HG03039 (cell line): ENCODE results near the gene CYSRT1.

Source experiments
- ATAC-seq: cut with Tn5 transposase; IDR thresholded peaks from one replicate; pipeline ENCODE4 v1.9.1; 2021; ENCODE audit warnings: mild to moderate bottlenecking, moderate library complexity; ENCODE audit not compliant: unreplicated experiment

Gene CYSRT1

GRCh38 chr9:137267933-137268355 lies 43.0 kb downstream of the CYSRT1 start:
- no peak for ATAC-seq

GRCh38 chr9:137268538-137269201 lies 43.7 kb downstream of the CYSRT1 start:
- no peak for ATAC-seq

- ATAC-seq = no peak
These were observed 44.3 kb downstream of the CYSRT1 start for GRCh38 chr9:137269231-137269772.

GRCh38 chr9:137270929-137271695 lies 46.1 kb downstream of the CYSRT1 start:
- no peak for ATAC-seq

- ATAC-seq = no peak
These were observed 46.7 kb downstream of the CYSRT1 start for GRCh38 chr9:137271696-137272076.

- no peak for ATAC-seq
These were observed 47.5 kb downstream of the CYSRT1 start for GRCh38 chr9:137272241-137273094.

GRCh38 chr9:137273095-137273490 lies 48.1 kb downstream of the CYSRT1 start:
- ATAC-seq = no peak

GRCh38 chr9:137273611-137274320 lies 48.8 kb downstream of the CYSRT1 start:
- ATAC-seq = no peak

GRCh38 chr9:137275203-137275587 lies 50.2 kb downstream of the CYSRT1 start:
- no peak for ATAC-seq
